HEK293T (cell line): ENCODE data around the gene TRIM67.

Source experiments
- CTBP1 ChIP-seq: fragments of 450-650 bp; IDR thresholded peaks from 2 replicates; pipeline ENCODE4 v1.6.1; 2016; ENCODE audit warnings: borderline replicate concordance
- ELF4 ChIP-seq: fragments of 450-650 bp; IDR thresholded peaks from 2 replicates; pipeline ENCODE4 v1.6.1; 2017; ENCODE audit warnings: antibody characterized with exemption
- SP1 ChIP-seq: fragments of 450-650 bp; IDR thresholded peaks from 2 replicates; pipeline ENCODE4 v1.6.1; 2017
- ZNF384 ChIP-seq: fragments of 450-650 bp; IDR thresholded peaks from 2 replicates; pipeline ENCODE4 v1.6.1; 2016

- no peak for TF ChIP-seq SP1
- TF ChIP-seq ZNF384: no peak
- no peak for TF ChIP-seq ELF4
- TF ChIP-seq CTBP1: no peak
These were observed 22.7 kb upstream of the TRIM67 start for GRCh38 chr1:231139125-231139649.
